ENCODE measurements around the gene MEOX2. TPM values are rescaled to one million over a fixed set of nuclear protein-coding genes. Genes with fewer than 3 reads are reported as not detected.

The MEOX2 gene
- total RNA-seq, 1 experiment from 2014 or later: not detected

GRCh38 chr7:15577600-15577999 is 108.9 kb downstream of the MEOX2 start:
- Mint-ChIP-seq H3K4me3 (ENCODE audit: unreplicated experiment) (no peak overlapping the region), H3K36me3 (ENCODE audit: insufficient read depth, unreplicated experiment) (no peaks in the 10 kb centered on the region), H3K9me3 (ENCODE audit: unreplicated experiment) (no peaks in the 10 kb centered on the region), H3K4me1 (ENCODE audit: insufficient read depth, unreplicated experiment) (no peaks in the 10 kb centered on the region), H3K27me3 (ENCODE audit: insufficient read depth, unreplicated experiment) (peaks cover 35% of the 10 kb centered on the region), H3K27ac (ENCODE audit: low read depth, unreplicated experiment) (no peak overlapping the region)
- DNase-seq (ENCODE audit: unreplicated experiment): no peak
- BruUV-seq (replicated peaks): no TSS peak
- POLR2A ChIA-PET: no interaction called here
- intact Hi-C loops (cut with micrococcal nuclease): no loop called here
- no peak for TF ChIP-seq CTCF (IDR thresholded peaks at IDR 0.05; ENCODE audit: unreplicated experiment)
- CTCF ChIA-PET: interaction anchor here (0.6 kb wide), 1 partner anchor 125 kb away, joined by 4 read pairs; no protein-coding TSS in a partner anchor

- CTCF ChIA-PET: no interaction called here
- intact Hi-C loops (cut with micrococcal nuclease): no loop called here
- no peak for TF ChIP-seq CTCF (IDR thresholded peaks at IDR 0.05; ENCODE audit: unreplicated experiment)
Measured at GRCh38 chr7:15571301-15571878, 115.1 kb downstream of the MEOX2 start.

GRCh38 chr7:15567652-15568051 is 118.8 kb downstream of the MEOX2 start:
- no peak for DNase-seq (ENCODE audit: unreplicated experiment)
- CTCF ChIA-PET: no interaction called here
- peaks cover 74% of the 10 kb centered on the region for H3K27me3 Mint-ChIP-seq (ENCODE audit: insufficient read depth, unreplicated experiment)
- intact Hi-C loops (cut with micrococcal nuclease): loop anchor here (10.0 kb wide), 1 partner anchor 243 kb away; no protein-coding TSS in a partner anchor
- POLR2A ChIA-PET: no interaction called here
- H3K4me3 Mint-ChIP-seq (ENCODE audit: unreplicated experiment): no peak overlapping the region
- no TSS peak for BruUV-seq (replicated peaks)
- TF ChIP-seq CTCF (IDR thresholded peaks at IDR 0.05; ENCODE audit: unreplicated experiment): no peak
- no peaks in the 10 kb centered on the region for H3K4me1 Mint-ChIP-seq (ENCODE audit: insufficient read depth, unreplicated experiment)
- H3K9me3 Mint-ChIP-seq (ENCODE audit: unreplicated experiment): no peaks in the 10 kb centered on the region
- no peak overlapping the region for H3K27ac Mint-ChIP-seq (ENCODE audit: low read depth, unreplicated experiment)
- H3K36me3 Mint-ChIP-seq (ENCODE audit: insufficient read depth, unreplicated experiment): no peaks in the 10 kb centered on the region

More at GRCh38 chr7:15571301-15571878, 115.1 kb downstream of the MEOX2 start:
- Mint-ChIP-seq H3K4me1 (ENCODE audit: insufficient read depth, unreplicated experiment) (no peaks in the 10 kb centered on the region), H3K36me3 (ENCODE audit: insufficient read depth, unreplicated experiment) (no peaks in the 10 kb centered on the region), H3K27ac (ENCODE audit: low read depth, unreplicated experiment) (no peak overlapping the region), H3K9me3 (ENCODE audit: unreplicated experiment) (no peaks in the 10 kb centered on the region), H3K4me3 (ENCODE audit: unreplicated experiment) (no peak overlapping the region), H3K27me3 (ENCODE audit: insufficient read depth, unreplicated experiment) (peaks cover 61% of the 10 kb centered on the region)
- POLR2A ChIA-PET: no interaction called here
- peak; percentile 8 for DNase-seq (ENCODE audit: unreplicated experiment)
- no TSS peak for BruUV-seq (replicated peaks)

- POLR2A ChIA-PET: no interaction called here
- no TSS peak for BruUV-seq (replicated peaks)
- Mint-ChIP-seq H3K27me3 (ENCODE audit: insufficient read depth, unreplicated experiment) (peaks cover 80% of the 10 kb centered on the region), H3K9me3 (ENCODE audit: unreplicated experiment) (no peaks in the 10 kb centered on the region), H3K27ac (ENCODE audit: low read depth, unreplicated experiment) (no peak overlapping the region), H3K36me3 (ENCODE audit: insufficient read depth, unreplicated experiment) (no peaks in the 10 kb centered on the region), H3K4me1 (ENCODE audit: insufficient read depth, unreplicated experiment) (no peaks in the 10 kb centered on the region), H3K4me3 (ENCODE audit: unreplicated experiment) (no peak overlapping the region)
- no peak for TF ChIP-seq CTCF (IDR thresholded peaks at IDR 0.05; ENCODE audit: unreplicated experiment)
- no peak for DNase-seq (ENCODE audit: unreplicated experiment)
- intact Hi-C loops (cut with micrococcal nuclease): loop anchor here (10.0 kb wide), 1 partner anchor 242 kb away; no protein-coding TSS in a partner anchor
- CTCF ChIA-PET: interaction anchor here (0.6 kb wide), 1 partner anchor 8 kb away, joined by 3 read pairs; no protein-coding TSS in a partner anchor
Measured at GRCh38 chr7:15567036-15567435, 119.4 kb downstream of the MEOX2 start.
